IMR-90 (cell line): ENCODE results near the gene IER5L. TPM values are rescaled to one million over a fixed set of nuclear protein-coding genes. Genes with fewer than 3 reads are reported as not detected.

Source experiments
- ATAC-seq: fragments of 200-7000 bp; cut with Tn5 transposase; 2 replicates; pipeline ENCODE4 v1.9.1; 2020; ENCODE audit warnings: low read depth, mild to moderate bottlenecking, moderate library complexity
- BruUV-seq: library from RNA; stranded (reverse); fragments of 400-500 nt; replicated peaks from 2 replicates; lab custom pipeline; 2021; lab: Mats Ljungman, UMichigan
- CTCF ChIA-PET: fragments of 300-600 bp; formaldehyde crosslinking; extraction: SDS; loops from one replicate; lab custom pipeline; 2021; ENCODE audit warnings: antibody characterized with exemption; lab: Yijun Ruan, JAX
- POLR2A ChIA-PET: fragments of 300-600 bp; sonication (Branson Sonifier 250); formaldehyde crosslinking; loops from one replicate; lab custom pipeline; 2022; ENCODE audit warnings: antibody characterized with exemption; ENCODE audit not compliant: unreplicated experiment; lab: Charles Lee
- DNase-seq: peaks from one replicate; pipeline ENCODE4 v3.0.0; 2013
- H2AFZ ChIP-seq: replicated peaks from 2 replicates; pipeline ENCODE3; 2013; ENCODE audit warnings: low read length, mild to moderate bottlenecking; ENCODE audit not compliant: poor library complexity
- H2AK5ac ChIP-seq: 2 replicates; pipeline ENCODE4 v1.6.1; 2013; ENCODE audit warnings: low read depth, low read length, inconsistent platforms
- H2AK9ac ChIP-seq: replicated peaks from 2 replicates; pipeline ENCODE3; 2013; ENCODE audit warnings: mild to moderate bottlenecking, low read depth, low read length, moderate library complexity; ENCODE audit not compliant: poor library complexity
- H2BK120ac ChIP-seq: 2 replicates; pipeline ENCODE4 v1.6.1; 2013; ENCODE audit warnings: low read depth, low read length, inconsistent platforms
- H2BK15ac ChIP-seq: 3 replicates; pipeline ENCODE4 v1.6.1; 2013; ENCODE audit warnings: low read depth, low read length, inconsistent platforms
- H2BK20ac ChIP-seq: 2 replicates; pipeline ENCODE4 v1.6.1; 2013; ENCODE audit warnings: low read depth, mild to moderate bottlenecking, inconsistent platforms, low read length, moderate library complexity
- H2BK5ac ChIP-seq: 2 replicates; pipeline ENCODE4 v1.6.1; 2013; ENCODE audit warnings: mild to moderate bottlenecking, low read depth, low read length, inconsistent platforms; ENCODE audit not compliant: poor library complexity, severe bottlenecking
- H3K14ac ChIP-seq: replicated peaks from 2 replicates; pipeline ENCODE4 v1.6.1; 2013; ENCODE audit warnings: low read depth, low read length, inconsistent platforms
- H3K18ac ChIP-seq: 2 replicates; pipeline ENCODE4 v1.6.1; 2013; ENCODE audit warnings: low read depth, low read length, control low read depth
- H3K23ac ChIP-seq: 2 replicates; pipeline ENCODE4 v1.6.1; 2013; ENCODE audit warnings: low read depth, low read length, inconsistent platforms
- H3K27ac ChIP-seq: 2 replicates; pipeline ENCODE4 v1.5.1; 2013; ENCODE audit warnings: mild to moderate bottlenecking, control low read depth, low read length; ENCODE audit not compliant: insufficient read depth
- H3K27me3 ChIP-seq: 2 replicates; pipeline ENCODE4 v1.6.1; 2013; ENCODE audit warnings: low read length; ENCODE audit not compliant: control insufficient read depth, insufficient read depth
- H3K36me3 ChIP-seq: 2 replicates; pipeline ENCODE4 v1.6.1; 2013; ENCODE audit warnings: low read length, mixed read lengths; ENCODE audit not compliant: control insufficient read depth, insufficient read depth
- H3K4ac ChIP-seq: 2 replicates; pipeline ENCODE4 v1.6.1; 2013; ENCODE audit warnings: low read depth, low read length, inconsistent platforms
- H3K4me1 ChIP-seq: 2 replicates; pipeline ENCODE4 v1.6.1; 2013; ENCODE audit warnings: low read length, mixed read lengths; ENCODE audit not compliant: control insufficient read depth, insufficient read depth
- H3K4me2 ChIP-seq: 2 replicates; pipeline ENCODE4 v1.6.1; 2013; ENCODE audit warnings: low read depth, mild to moderate bottlenecking, control low read depth, low read length, moderate library complexity
- H3K4me3 ChIP-seq: 2 replicates; pipeline ENCODE4 v1.5.1; 2013; ENCODE audit warnings: low read depth, mild to moderate bottlenecking, control low read depth, low read length, moderate library complexity; ENCODE audit not compliant: insufficient read depth
- H3K56ac ChIP-seq: 2 replicates; pipeline ENCODE4 v1.6.1; 2013; ENCODE audit warnings: low read length, inconsistent platforms; ENCODE audit not compliant: insufficient read depth; ENCODE audit errors: extremely low read depth
- H3K79me1 ChIP-seq, 2 experiments: 2 replicates each; pipeline ENCODE4 v1.6.1; 2013; ENCODE audit warnings: low read length in 2 of 2, inconsistent platforms in 1 of 2, low read depth in 1 of 2
- H3K9ac ChIP-seq: 2 replicates; pipeline ENCODE4 v1.6.1; 2013; ENCODE audit warnings: low read depth, low read length, control low read depth
- H3K9me1 ChIP-seq: 2 replicates; pipeline ENCODE4 v1.6.1; 2013; ENCODE audit warnings: low read length, inconsistent platforms; ENCODE audit not compliant: insufficient read depth
- H3K9me3 ChIP-seq: 2 replicates; pipeline ENCODE4 v1.6.1; 2013; ENCODE audit warnings: low read length; ENCODE audit not compliant: control insufficient read depth, insufficient read depth
- H4K20me1 ChIP-seq: 2 replicates; pipeline ENCODE4 v1.6.1; 2013; ENCODE audit warnings: low read length, inconsistent platforms; ENCODE audit not compliant: insufficient read depth
- H4K5ac ChIP-seq: 2 replicates; pipeline ENCODE4 v1.6.1; 2013; ENCODE audit warnings: mild to moderate bottlenecking, low read depth, low read length, control low read depth
- H4K8ac ChIP-seq, 2 experiments: 2 replicates each; pipeline ENCODE4 v1.6.1; 2013; ENCODE audit warnings: low read depth in 2 of 2, low read length in 2 of 2, control low read depth in 1 of 2, inconsistent platforms in 1 of 2
- H4K91ac ChIP-seq: 2 replicates; pipeline ENCODE4 v1.6.1; 2013; ENCODE audit warnings: low read depth, low read length, inconsistent platforms; ENCODE audit not compliant: insufficient read depth
- BHLHE40 ChIP-seq: fragments of 150-350 bp; IDR thresholded peaks from 2 replicates; pipeline ENCODE4 v1.6.1; 2016; ENCODE audit warnings: mild to moderate bottlenecking, low read depth, low read length
- CEBPB ChIP-seq: IDR thresholded peaks from 2 replicates; pipeline ENCODE4 v1.6.1; 2012; ENCODE audit warnings: low read depth, low read length, improper control_type of control experiment
- CHD1 ChIP-seq: IDR thresholded peaks from 2 replicates; pipeline ENCODE4 v1.6.1; 2012; ENCODE audit warnings: low read depth, low read length, improper control_type of control experiment
- FOS ChIP-seq: fragments of 150-350 bp; IDR thresholded peaks from 2 replicates; pipeline ENCODE4 v1.6.1; 2016; ENCODE audit warnings: low read depth, low read length
- MAFK ChIP-seq: IDR thresholded peaks from 2 replicates; pipeline ENCODE4 v1.6.1; 2012; ENCODE audit warnings: low read depth, low read length, improper control_type of control experiment
- MAZ ChIP-seq: IDR thresholded peaks from 2 replicates; pipeline ENCODE4 v1.6.1; 2012; ENCODE audit warnings: low read depth, mild to moderate bottlenecking, low read length, improper control_type of control experiment, moderate library complexity, borderline replicate concordance
- MXI1 ChIP-seq: IDR thresholded peaks from 2 replicates; pipeline ENCODE4 v1.6.1; 2012; ENCODE audit warnings: low read depth, mild to moderate bottlenecking, low read length, moderate library complexity, borderline replicate concordance
- NFE2L2 ChIP-seq: fragments of 150-350 bp; IDR thresholded peaks from 2 replicates; pipeline ENCODE4 v1.6.1; 2016; ENCODE audit warnings: low read depth, mild to moderate bottlenecking, low read length
- POLR2A ChIP-seq: IDR thresholded peaks from 2 replicates; pipeline ENCODE4 v1.6.1; 2012; ENCODE audit warnings: mild to moderate bottlenecking, low read depth, low read length
- RAD21 ChIP-seq: IDR thresholded peaks from 2 replicates; pipeline ENCODE4 v1.6.1; 2012; ENCODE audit warnings: low read length, improper control_type of control experiment
- RCOR1 ChIP-seq: IDR thresholded peaks from 2 replicates; pipeline ENCODE4 v1.6.1; 2012; ENCODE audit warnings: mild to moderate bottlenecking, low read length, improper control_type of control experiment; ENCODE audit not compliant: insufficient replicate concordance
- RFX5 ChIP-seq: IDR thresholded peaks from 2 replicates; pipeline ENCODE4 v1.8.0; 2012; ENCODE audit warnings: low read depth, mild to moderate bottlenecking, low read length, moderate library complexity
- SMC3 ChIP-seq: fragments of 150-350 bp; IDR thresholded peaks from 2 replicates; pipeline ENCODE4 v1.6.1; 2016; ENCODE audit warnings: low read depth, mild to moderate bottlenecking, antibody characterized with exemption, low read length, moderate library complexity
- WGBS, 2 experiments: methylation state at CpG; one replicate each; pipeline versions ENCODE4 v1.1.5 to v1.1.7; 2013; ENCODE audit warnings: missing lambda C conversion rate in 2 of 2; ENCODE audit not compliant: insufficient read length in 1 of 2; ENCODE audit errors: extremely low coverage in 2 of 2; 5-methylcytosine and 5-hydroxymethylcytosine counted together
- dilution Hi-C: fragments of 300-500 bp; cut with HindIII; formaldehyde crosslinking; loops from one replicate; pipeline ENCODE4 v1.14.3; 2018; ENCODE audit warnings: low sequenced_read_pairs; ENCODE audit not compliant: unreplicated experiment
- in situ Hi-C: fragments of 300-500 bp; cut with MboI; formaldehyde crosslinking; loops from 3 replicates; pipeline ENCODE4 v1.14.3; 2019; ENCODE audit warnings: low sequenced_read_pairs, inconsistent platforms, mixed read lengths
- intact Hi-C: fragments of 100-400 bp; cut with micrococcal nuclease; formaldehyde crosslinking; loops from 2 replicates; pipeline ENCODE4 v1.10.0; 2022
- polyA plus RNA-seq, 3 experiments: library from polyadenylated mRNA; depleted of rRNA; stranded (reverse); fragments of >200 nt; gene quantifications; 2 replicates each; pipeline ENCODE4 v1.2.3, GENCODE V29; 2012; ENCODE audit warnings: low replicate concordance in 1 of 3
- total RNA-seq: library from RNA; depleted of rRNA; stranded (reverse); fragments of >200 nt; gene quantifications from 2 replicates; pipeline ENCODE4 v1.2.3, GENCODE V29; 2012
- TF ChIP-seq, protein P1 (sequence below): fragments of 150-350 bp; IDR thresholded peaks from 2 replicates; pipeline ENCODE4 v1.6.1; 2016; ENCODE audit warnings: low read depth, mild to moderate bottlenecking, low read length, moderate library complexity, borderline replicate concordance
- TF ChIP-seq, protein P2 (sequence below): conservative IDR thresholded peaks from 2 replicates; pipeline ENCODE4 v1.5.1; 2012; ENCODE audit warnings: mild to moderate bottlenecking, low read depth, low read length, improper control_type of control experiment
- TF ChIP-seq, protein P3 (sequence below): fragments of 150-350 bp; IDR thresholded peaks from 2 replicates; pipeline ENCODE4 v1.6.1; 2017; ENCODE audit warnings: mild to moderate bottlenecking, antibody characterized with exemption, low read length, low read depth

The IER5L gene
- total and polyA plus RNA-seq, 2 of the 4 experiments (the other 2 are of a cell fraction), result 12.5 to 13.4 TPM

DNA sequence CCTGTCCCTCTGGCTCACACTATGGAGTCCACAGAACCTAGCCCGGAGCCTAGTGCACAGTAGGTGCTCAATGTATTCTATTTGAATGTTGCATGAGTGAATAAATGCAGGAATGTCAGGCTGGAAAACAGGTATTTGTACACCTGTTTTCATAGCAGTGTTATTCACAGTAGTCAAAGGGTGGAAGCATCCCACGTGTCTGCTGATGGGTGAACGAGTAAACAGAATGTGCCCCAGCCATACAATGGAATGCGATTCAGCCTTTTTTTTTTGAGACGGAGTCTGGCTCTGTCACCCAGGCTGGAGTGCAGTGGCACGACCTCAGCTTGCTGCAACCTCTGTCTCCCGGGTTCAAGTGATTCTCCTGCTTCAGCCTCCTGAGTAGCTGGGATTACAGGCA, 31.5 kb upstream of the IER5L start:
- POLR2A ChIA-PET, result no interaction called here
- Histone ChIP-seq H3K27me3 (peaks cover 2% of the 10 kb centered on the region; the same call in 1 of the 2 replicates), H4K8ac (no peak overlapping the region), H3K4ac (no peak overlapping the region), H3K4me3 (no peak overlapping the region), H3K79me1 (no peaks in the 10 kb centered on the region), H4K91ac (no peak overlapping the region), H3K23ac (no peak overlapping the region), H2BK15ac (no peak overlapping the region), H3K4me1 (no peaks in the 10 kb centered on the region), H2BK5ac (no peak overlapping the region), H3K27ac (no peak overlapping the region), H3K4me2 (no peak overlapping the region), H3K9ac (no peak overlapping the region), H2AK5ac (no peak overlapping the region), H2BK120ac (no peak overlapping the region), H3K9me3 (no peaks in the 10 kb centered on the region), H3K14ac (no peak overlapping the region), H2AFZ (no peak overlapping the region), H2BK20ac (no peak overlapping the region), H4K5ac (no peak overlapping the region), H4K20me1 (no peaks in the 10 kb centered on the region), H2AK9ac (no peak overlapping the region), H3K18ac (no peak overlapping the region), H3K56ac (no peak overlapping the region), H3K9me1 (no peaks in the 10 kb centered on the region), H3K36me3 (no peaks in the 10 kb centered on the region)
- ATAC-seq, result no peak
- intact Hi-C loops, result no loop called here
- in situ Hi-C loops, result no loop called here
- WGBS, 2 experiments, result 76% methylated on average over 2 of the region's 7 CpGs; no CpG with 5 or more reads in 1 of the 2 experiments
- dilution Hi-C loops, result no loop called here
- CTCF ChIA-PET, result no interaction called here
- BruUV-seq, result no TSS peak
- no peak for DNase-seq
- TF ChIP-seq BHLHE40, result no peak
- no peak for TF ChIP-seq CHD1
- no peak for TF ChIP-seq RFX5
- no peak for TF ChIP-seq MAFK
- TF ChIP-seq SMC3, result no peak
- TF ChIP-seq RAD21, result no peak
- TF ChIP-seq POLR2A, result no peak
- no peak for TF ChIP-seq RCOR1
- TF ChIP-seq, protein P1, sequence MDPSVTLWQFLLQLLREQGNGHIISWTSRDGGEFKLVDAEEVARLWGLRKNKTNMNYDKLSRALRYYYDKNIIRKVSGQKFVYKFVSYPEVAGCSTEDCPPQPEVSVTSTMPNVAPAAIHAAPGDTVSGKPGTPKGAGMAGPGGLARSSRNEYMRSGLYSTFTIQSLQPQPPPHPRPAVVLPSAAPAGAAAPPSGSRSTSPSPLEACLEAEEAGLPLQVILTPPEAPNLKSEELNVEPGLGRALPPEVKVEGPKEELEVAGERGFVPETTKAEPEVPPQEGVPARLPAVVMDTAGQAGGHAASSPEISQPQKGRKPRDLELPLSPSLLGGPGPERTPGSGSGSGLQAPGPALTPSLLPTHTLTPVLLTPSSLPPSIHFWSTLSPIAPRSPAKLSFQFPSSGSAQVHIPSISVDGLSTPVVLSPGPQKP, result no peak
- TF ChIP-seq, protein P2, sequence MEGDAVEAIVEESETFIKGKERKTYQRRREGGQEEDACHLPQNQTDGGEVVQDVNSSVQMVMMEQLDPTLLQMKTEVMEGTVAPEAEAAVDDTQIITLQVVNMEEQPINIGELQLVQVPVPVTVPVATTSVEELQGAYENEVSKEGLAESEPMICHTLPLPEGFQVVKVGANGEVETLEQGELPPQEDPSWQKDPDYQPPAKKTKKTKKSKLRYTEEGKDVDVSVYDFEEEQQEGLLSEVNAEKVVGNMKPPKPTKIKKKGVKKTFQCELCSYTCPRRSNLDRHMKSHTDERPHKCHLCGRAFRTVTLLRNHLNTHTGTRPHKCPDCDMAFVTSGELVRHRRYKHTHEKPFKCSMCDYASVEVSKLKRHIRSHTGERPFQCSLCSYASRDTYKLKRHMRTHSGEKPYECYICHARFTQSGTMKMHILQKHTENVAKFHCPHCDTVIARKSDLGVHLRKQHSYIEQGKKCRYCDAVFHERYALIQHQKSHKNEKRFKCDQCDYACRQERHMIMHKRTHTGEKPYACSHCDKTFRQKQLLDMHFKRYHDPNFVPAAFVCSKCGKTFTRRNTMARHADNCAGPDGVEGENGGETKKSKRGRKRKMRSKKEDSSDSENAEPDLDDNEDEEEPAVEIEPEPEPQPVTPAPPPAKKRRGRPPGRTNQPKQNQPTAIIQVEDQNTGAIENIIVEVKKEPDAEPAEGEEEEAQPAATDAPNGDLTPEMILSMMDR, result no peak
- TF ChIP-seq MAZ, result no peak
- no peak for TF ChIP-seq NFE2L2
- TF ChIP-seq MXI1, result no peak
- TF ChIP-seq CEBPB, result no peak
- TF ChIP-seq FOS, result no peak
- TF ChIP-seq, protein P3, sequence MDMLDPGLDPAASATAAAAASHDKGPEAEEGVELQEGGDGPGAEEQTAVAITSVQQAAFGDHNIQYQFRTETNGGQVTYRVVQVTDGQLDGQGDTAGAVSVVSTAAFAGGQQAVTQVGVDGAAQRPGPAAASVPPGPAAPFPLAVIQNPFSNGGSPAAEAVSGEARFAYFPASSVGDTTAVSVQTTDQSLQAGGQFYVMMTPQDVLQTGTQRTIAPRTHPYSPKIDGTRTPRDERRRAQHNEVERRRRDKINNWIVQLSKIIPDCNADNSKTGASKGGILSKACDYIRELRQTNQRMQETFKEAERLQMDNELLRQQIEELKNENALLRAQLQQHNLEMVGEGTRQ, result no peak
